GM21515 (cell line): ENCODE measurements around the gene PROM2.

ENCODE experiments used
- ATAC-seq: cut with Tn5 transposase; IDR thresholded peaks from one replicate; pipeline ENCODE4 v1.9.1; 2021; ENCODE audit not compliant: unreplicated experiment

Gene PROM2

GRCh38 chr2:95306336-95306895, 32.2 kb downstream of the PROM2 start:
- ATAC-seq: no peak

DNA sequence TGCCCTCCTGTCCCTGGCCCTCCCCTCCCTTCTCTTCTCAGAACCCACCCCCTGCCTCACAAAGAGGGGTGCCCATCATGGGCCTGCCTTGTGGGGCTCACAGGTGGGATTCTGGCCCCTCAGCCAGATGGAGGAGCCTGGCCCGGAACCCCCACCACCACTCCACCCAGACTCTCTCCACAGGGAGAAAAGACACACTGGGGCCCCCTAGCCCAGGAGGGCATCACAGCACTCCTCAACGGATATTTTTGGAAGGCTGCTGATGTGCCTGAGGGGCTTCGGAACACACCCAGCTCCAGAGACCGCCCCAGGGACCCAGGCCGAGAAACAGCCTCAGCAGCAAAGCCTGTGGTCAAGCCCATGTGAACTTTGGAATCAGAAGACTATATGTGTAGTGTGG, 32.8 kb downstream of the PROM2 start:
- no peak for ATAC-seq

- no peak for ATAC-seq
These were observed 33.6 kb downstream of the PROM2 start for GRCh38 chr2:95307878-95308277.

DNA sequence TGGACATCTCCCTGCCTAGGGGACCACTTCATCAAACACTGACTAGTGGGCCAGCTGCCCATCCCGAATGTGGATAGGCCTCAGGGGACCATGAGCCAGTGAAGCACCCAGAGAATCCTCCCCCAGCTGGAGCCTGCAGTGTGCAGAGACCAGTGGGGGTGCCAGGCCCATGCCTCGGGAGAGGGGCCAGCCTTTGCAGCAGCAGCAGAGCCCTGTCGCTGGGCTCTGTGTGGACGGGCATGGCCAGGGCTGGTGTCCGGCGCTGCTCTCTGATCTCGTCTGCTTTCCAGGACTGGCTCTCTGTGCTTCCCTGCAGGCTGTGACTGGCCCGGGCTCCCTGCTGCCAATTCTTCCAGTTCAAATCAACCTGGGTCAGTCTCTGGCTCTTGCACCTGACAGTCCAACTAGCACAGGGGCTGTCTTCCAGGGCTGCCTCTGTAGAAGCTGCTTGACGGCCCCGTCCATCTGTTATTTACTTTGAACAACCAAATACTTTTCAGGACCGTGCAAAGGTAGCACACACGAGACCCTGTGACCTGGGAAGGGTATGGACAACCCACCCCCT, 34.3 kb downstream of the PROM2 start:
- ATAC-seq: no peak

DNA sequence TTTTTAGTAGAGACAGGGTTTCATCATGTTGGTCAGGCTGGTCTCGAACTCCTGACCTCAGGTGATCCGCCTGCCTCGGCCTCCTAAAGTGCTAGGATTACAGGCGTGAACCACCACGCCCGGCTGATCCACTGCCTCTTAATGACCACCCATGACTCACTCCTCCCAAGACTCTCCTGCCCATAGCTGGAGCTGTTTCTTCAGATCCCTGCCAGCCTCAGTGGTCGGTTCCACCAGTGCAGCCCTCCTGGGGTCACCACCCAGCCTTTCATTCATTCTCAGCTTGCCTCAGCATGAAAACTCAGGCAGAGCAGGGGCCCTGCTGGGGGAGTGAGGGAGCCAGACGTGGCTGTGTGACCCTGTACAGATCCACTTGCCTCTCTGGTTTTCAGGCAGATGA, 35.4 kb downstream of the PROM2 start:
- no peak for ATAC-seq

GRCh38 chr2:95310216-95310615, 36.0 kb downstream of the PROM2 start:
- ATAC-seq: no peak

- ATAC-seq: no peak
These were observed 36.4 kb downstream of the PROM2 start for GRCh38 chr2:95310651-95311050.

DNA sequence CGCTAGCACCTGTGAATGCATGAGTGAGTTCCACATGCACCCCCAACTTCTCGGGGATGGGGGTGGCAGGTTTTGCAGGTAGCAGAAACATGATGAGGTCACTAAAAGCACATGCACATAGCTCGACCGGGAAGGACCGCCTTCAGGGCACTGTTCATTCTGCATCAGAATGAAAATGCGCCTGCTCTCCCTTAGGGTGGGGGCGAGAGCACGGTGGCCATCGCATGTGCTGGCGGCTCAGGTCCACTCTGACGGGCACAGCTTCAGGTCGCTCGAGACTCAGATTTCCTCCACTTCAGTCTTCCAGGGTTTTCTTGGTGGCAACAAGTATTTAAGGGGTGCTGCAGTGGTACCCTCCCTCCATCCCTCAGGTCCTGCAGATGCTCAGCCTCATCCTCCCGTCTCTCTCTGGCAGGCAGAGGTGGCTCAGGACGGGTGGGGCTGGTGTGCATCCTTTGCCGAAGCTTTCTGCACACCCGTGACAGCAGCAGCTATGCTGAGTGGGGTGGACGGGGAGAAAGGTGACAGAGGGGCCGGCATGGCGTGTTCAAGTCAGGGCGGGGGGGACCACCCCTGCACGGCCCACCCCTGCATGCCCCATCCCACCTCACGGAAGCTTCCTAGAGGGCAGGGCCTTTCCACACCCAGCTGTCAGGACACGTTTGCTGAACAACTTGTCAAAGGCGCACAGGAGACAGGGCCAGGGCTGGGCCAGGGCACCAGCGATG, 37.7 kb downstream of the PROM2 start:
- ATAC-seq: no peak

DNA sequence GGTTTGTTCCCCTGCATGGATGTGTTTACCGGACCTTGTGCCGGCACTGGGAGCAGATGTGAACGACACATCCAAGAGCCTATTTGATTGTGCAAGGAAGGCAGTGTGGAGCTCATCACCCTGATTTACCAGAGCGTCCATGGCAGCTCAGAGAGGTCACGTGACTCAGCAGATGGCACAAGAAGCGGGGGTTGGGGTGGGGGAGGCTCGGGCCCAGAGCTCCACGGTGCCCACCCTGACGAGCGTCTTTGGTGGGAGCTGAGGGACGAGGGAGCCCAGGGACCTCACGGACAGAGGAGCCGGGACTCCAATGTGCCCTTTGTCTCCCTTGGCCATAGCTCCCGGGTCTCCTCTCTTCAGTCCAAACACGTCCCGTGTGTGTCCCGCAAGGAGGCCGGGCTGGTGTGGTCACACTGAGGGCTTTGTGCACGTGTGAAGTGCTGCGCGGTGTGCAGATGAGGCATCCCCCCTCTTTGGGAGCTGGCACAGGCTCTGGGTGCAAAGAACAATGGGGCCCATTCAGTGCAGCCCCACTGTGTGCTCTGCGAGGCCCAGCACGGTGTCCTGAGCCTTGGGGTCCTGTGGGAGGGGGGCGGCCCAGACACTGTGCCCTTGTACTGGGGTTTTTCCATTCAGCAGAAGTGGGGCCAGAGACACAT, 38.4 kb downstream of the PROM2 start:
- ATAC-seq: no peak

DNA sequence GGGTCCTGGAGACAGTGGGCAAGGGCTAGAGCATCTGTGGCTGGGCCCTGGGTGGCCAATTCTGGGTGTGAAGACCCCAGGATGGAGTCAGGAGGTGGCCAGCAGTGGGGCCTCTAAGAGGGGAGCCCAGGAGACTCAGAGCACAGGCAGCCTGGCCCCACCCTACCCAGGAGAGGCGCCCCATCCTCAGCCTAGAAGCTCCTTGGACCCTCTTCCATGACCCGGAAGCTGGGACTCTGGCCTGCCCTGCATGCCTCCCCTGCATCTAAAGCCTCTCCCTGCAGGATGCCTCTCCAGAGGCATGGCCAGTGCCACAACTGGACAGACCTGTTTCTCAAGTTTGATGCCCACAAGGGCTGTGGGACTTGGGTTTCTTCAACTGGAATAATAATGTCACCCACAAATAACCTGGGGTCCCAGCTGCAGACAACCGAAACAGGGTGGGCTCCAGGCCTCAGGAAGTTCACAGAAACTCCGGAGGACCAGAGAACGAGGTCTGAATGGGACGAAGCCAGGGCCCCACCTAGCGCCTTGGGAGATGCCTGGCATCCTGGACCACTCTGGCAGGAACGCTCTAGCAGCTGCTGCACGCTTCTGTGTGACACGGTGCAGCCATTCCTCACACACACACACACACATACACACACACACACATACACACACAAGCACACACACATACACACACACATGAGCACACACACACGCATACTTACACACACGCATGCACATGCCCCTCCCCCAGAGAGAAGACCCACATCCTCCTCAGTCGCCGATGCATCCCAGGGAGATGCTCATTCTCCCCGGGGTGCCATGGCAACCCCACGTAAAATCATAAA, 39.3 kb downstream of the PROM2 start:
- no peak for ATAC-seq

DNA sequence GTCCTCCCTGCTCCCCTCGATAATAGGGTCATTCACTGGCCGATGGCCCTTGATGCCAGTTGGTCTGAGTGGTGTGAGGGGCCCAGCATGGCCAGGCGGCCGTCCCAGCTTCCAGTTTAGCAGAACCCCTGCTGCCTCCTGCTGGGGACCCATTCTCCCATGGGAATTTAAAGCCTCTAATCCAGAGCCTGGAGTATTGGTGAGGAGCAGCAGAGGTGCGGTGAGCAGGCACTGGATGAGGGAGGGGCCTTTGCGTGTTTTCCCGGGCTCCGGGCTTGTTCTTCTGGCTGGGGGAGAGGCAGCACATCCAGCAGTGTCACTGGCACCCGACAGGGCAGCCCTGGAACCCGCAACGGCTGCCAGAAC, 40.3 kb downstream of the PROM2 start:
- no peak for ATAC-seq

GRCh38 chr2:95314964-95315611, 40.8 kb downstream of the PROM2 start:
- ATAC-seq: no peak

DNA sequence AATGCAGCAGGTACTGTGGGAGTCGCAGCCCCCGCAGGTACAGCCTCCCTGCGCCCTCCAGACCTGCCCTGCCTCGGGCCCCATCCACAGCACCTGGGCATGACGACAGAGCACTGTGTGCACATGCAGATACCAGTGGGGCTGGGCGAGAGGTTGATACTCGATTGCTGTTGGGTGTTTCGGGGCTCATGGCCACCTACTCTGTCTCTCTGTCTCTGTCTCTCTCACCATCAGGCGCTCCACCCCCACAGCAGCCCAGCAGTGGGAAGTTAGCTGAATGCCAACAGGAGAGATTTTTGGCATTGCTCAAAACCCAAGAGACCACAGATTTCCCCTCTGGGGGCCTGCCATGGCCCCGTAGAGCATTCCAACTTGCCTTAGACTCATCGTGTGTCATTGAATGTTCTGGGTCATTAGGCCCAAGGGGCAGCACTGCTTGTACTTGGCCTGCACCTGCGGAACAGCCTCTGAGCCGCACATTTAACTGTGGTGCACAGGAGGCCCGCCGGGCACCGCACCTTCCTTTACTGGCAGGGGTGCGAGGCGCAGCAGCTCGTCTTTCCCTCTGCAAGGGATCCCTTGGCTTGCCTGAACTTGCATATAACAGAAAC, 41.7 kb downstream of the PROM2 start:
- ATAC-seq: no peak

- ATAC-seq: no peak
These were observed 42.3 kb downstream of the PROM2 start for GRCh38 chr2:95316466-95317122.

GRCh38 chr2:95317123-95317500, 42.9 kb downstream of the PROM2 start:
- no peak for ATAC-seq

DNA sequence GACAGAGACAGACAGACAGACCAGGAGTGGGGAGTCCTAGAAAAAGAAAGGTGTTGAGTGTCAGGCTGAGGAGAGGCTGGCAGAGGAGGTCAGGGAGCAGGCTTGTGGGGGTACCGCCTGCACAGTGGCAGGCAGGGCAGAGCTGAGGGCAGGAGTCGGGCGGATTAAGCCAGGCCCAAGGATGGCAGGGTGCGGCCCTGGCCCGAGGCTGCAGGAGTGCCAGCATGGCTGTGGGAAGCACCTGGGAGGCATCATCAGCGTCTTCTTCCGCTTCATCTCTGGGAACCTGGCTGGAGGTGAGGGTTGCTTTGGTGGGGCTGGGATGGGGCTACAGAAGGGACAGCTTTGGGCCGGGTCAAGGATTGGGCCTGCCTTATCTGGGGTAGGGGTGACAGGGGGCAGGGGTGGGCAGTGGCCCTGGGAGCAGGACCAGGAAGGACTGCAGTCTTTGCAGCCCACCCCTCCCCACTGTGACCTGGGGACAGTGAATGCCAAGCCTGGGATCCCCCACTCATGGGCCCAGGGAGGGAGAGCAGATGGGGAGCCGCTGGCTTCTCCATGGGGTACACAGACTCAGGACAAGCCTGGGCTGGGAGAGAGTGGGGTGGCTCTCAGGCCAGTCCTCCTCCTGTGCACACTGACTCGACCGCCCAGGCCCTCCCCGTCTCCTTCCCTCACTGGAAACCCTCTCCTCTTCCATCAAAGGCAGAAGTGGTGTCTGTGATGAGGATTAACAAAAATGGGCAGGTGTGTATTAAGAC, 43.6 kb downstream of the PROM2 start:
- ATAC-seq: no peak

GRCh38 chr2:95318431-95319220, 44.4 kb downstream of the PROM2 start:
- ATAC-seq: no peak
